ENCODE data around the gene TSPAN12. TPM values are rescaled to one million over a fixed set of nuclear protein-coding genes. Genes with fewer than 3 reads are reported as not detected.

TSPAN12 gene
- total and polyA plus RNA-seq, 8 donors = 25.7 to 52.3 (median 44.0) TPM

DNA sequence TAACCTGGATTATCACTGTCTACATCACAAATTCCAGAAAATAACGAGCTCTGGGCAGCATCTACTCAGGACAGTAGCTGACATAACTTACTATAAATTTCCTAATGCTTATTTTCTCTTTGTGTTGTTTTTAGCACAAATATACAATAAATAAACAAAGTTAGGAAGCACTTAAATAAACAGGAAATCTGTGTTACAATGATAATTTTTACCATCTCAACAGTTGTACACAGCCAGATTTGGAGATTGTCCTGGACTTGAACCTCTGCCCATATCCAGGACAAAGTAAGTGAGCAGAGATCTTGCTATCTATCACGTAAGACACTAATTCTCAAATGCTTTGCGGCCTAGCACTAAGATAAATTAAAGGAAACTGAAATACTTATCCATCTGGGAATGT, 48.7 kb downstream of the TSPAN12 start:
- intact Hi-C loops (cut with DNase I) = no loop called here
- no peak overlapping the region for H3K4me3 ChIP-seq
- no peaks in the 10 kb centered on the region for H3K36me3 ChIP-seq
- no peaks in the 10 kb centered on the region for H3K27me3 ChIP-seq
- no peaks in the 10 kb centered on the region for H3K9me3 ChIP-seq
- TF ChIP-seq, protein P1, sequence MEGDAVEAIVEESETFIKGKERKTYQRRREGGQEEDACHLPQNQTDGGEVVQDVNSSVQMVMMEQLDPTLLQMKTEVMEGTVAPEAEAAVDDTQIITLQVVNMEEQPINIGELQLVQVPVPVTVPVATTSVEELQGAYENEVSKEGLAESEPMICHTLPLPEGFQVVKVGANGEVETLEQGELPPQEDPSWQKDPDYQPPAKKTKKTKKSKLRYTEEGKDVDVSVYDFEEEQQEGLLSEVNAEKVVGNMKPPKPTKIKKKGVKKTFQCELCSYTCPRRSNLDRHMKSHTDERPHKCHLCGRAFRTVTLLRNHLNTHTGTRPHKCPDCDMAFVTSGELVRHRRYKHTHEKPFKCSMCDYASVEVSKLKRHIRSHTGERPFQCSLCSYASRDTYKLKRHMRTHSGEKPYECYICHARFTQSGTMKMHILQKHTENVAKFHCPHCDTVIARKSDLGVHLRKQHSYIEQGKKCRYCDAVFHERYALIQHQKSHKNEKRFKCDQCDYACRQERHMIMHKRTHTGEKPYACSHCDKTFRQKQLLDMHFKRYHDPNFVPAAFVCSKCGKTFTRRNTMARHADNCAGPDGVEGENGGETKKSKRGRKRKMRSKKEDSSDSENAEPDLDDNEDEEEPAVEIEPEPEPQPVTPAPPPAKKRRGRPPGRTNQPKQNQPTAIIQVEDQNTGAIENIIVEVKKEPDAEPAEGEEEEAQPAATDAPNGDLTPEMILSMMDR (IDR thresholded peaks at IDR 0.05) = no peak
- peaks cover 0 to 6% of the 10 kb centered on the region in 2 donors for H3K4me1 ChIP-seq
- ATAC-seq (no peak), DNase-seq (no peak)
- H3K27ac ChIP-seq = no peak overlapping the region

DNA sequence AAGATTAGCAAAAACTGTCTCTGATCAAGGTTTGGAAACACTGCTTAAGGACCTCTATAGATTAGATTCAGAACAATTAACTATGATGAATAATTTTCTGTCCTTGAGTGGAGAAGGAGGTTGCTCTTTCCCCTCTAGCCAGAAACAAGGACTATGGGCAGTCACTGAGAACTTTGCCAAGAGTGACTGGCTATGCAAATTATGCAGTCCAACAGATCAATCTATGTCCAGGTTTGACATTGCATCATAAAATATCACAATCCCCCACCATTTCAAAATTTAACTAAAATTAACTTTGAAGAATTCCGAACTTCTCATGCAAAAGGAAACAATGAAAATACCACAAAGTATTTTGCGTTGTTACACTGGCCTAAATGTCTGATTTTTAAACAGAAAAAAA, 50.6 kb downstream of the TSPAN12 start:
- ATAC-seq (no peak), DNase-seq (no peak)
- Histone ChIP-seq H3K27ac (no peak overlapping the region), H3K27me3 (no peaks in the 10 kb centered on the region), H3K4me3 (no peak overlapping the region), H3K4me1 (peaks cover 0 to 6% of the 10 kb centered on the region in 2 donors), H3K9me3 (no peaks in the 10 kb centered on the region), H3K36me3 (no peaks in the 10 kb centered on the region)
- intact Hi-C loops (cut with DNase I) = no loop called here
- TF ChIP-seq, protein P1 (IDR thresholded peaks at IDR 0.05) = no peak

DNA sequence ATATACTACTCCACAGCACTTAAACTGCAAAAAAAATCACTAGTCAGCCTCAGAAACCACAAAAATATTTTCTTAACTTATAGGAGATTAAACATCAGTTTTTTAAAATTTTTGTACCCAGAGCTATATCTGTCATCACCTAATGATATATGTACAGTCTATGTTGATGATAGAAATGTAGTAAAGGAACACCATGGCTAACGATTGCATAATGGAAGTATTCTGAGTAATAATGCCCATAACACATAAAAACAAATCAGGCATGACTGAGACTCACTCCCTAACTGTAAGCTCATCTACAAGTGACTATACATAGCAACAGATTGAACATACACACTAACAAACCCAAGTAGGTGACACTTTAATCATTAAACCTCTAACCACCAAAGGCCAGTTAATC, 51.3 kb downstream of the TSPAN12 start:
- DNase-seq = no peak
- no peaks in the 10 kb centered on the region for H3K9me3 ChIP-seq
- H3K36me3 ChIP-seq = no peaks in the 10 kb centered on the region
- no peak overlapping the region for H3K4me3 ChIP-seq
- intact Hi-C loops (cut with DNase I) = no loop called here
- H3K27ac ChIP-seq = no peak overlapping the region
- H3K4me1 ChIP-seq = peaks cover 0 to 6% of the 10 kb centered on the region in 2 donors
- no peaks in the 10 kb centered on the region for H3K27me3 ChIP-seq
- ATAC-seq = no peak
- TF ChIP-seq, protein P1 (IDR thresholded peaks at IDR 0.05) = no peak

DNA sequence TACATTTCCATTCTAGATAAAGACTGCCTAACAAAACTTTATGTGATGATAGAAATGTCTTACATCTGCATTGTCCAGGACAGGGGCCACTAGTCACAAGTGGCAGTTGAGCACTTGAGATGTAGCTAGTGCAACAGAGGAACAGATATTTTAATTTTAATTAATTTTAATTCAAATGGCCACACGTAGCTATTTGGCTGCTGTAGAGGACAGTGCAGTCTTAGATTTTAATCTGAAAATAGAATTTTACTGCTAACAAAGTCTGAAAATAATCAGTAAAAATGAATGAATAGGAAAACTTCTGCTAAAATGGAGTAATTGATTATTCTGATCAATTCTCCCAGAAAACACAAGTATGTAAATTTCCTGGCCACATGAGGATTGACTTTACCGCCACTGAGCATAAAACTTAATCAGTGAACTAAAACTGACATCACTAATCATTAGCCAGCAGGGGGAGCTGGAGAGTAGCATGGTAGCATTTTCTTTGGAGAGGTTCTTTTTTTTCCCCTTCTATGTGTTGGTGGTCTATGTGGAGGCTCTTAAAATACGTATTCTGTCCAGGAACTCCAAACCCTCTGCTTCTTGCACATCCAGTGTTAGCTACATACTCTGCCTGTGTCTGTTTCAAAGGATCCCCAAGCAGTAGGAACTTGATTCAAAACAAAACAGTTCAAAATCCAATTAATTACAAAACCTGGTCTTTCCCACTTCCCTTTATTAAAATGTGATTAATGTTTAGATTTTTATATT, 52.1 kb downstream of the TSPAN12 start:
- no peak overlapping the region for H3K27ac ChIP-seq
- TF ChIP-seq, protein P1 (IDR thresholded peaks at IDR 0.05) = peak; percentile 62 to 82
- peaks cover 0 to 6% of the 10 kb centered on the region in 2 donors for H3K4me1 ChIP-seq
- ATAC-seq (peak; percentile 84), DNase-seq (peak in 3 of 4 donors; percentile 32 to 81 (median 68))
- H3K27me3 ChIP-seq = no peaks in the 10 kb centered on the region
- H3K4me3 ChIP-seq = no peak overlapping the region
- intact Hi-C loops (cut with DNase I) = no loop called here
- no peaks in the 10 kb centered on the region for H3K36me3 ChIP-seq
- H3K9me3 ChIP-seq = no peaks in the 10 kb centered on the region

DNA sequence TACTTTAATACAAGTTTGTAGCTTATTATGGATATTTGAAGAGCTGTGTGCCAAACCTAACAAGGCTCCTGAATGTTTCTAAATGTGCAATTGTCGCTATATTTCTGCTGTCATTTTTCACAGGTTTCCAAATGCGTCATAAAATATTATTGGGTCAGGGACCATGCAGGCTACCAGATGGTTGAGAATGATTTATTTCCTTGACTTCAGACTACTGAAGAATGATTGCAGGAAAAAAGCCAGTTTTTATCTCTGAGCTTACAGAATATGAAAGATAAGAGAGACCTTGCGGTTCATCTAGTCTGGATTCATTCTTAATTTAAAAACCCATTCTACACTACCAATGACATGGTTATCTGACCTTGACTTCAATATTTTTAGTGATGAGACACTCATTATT, 55.2 kb downstream of the TSPAN12 start:
- DNase-seq (no peak), ATAC-seq (no peak)
- intact Hi-C loops (cut with DNase I) = no loop called here
- Histone ChIP-seq H3K4me1 (peaks cover 0 to 6% of the 10 kb centered on the region in 2 donors), H3K27me3 (no peaks in the 10 kb centered on the region), H3K4me3 (no peak overlapping the region), H3K27ac (no peak overlapping the region), H3K9me3 (no peaks in the 10 kb centered on the region), H3K36me3 (no peaks in the 10 kb centered on the region)
- TF ChIP-seq, protein P1 (IDR thresholded peaks at IDR 0.05) = no peak
